IMR-90 (cell line): ENCODE data around the gene IGF2R. TPM values are rescaled to one million over a fixed set of nuclear protein-coding genes. Genes with fewer than 3 reads are reported as not detected.

Experiments used
- ATAC-seq: fragments of 200-7000 bp; cut with Tn5 transposase; 2 replicates; pipeline ENCODE4 v1.9.1; 2020; ENCODE audit warnings: low read depth, mild to moderate bottlenecking, moderate library complexity
- BruUV-seq: library from RNA; stranded (reverse); fragments of 400-500 nt; replicated peaks from 2 replicates; lab custom pipeline; 2021; lab: Mats Ljungman, UMichigan
- CTCF ChIA-PET: fragments of 300-600 bp; formaldehyde crosslinking; extraction: SDS; loops from one replicate; lab custom pipeline; 2021; ENCODE audit warnings: antibody characterized with exemption; lab: Yijun Ruan, JAX
- POLR2A ChIA-PET: fragments of 300-600 bp; sonication (Branson Sonifier 250); formaldehyde crosslinking; loops from one replicate; lab custom pipeline; 2022; ENCODE audit warnings: antibody characterized with exemption; ENCODE audit not compliant: unreplicated experiment; lab: Charles Lee
- DNase-seq: peaks from one replicate; pipeline ENCODE4 v3.0.0; 2013
- H2AFZ ChIP-seq: replicated peaks from 2 replicates; pipeline ENCODE3; 2013; ENCODE audit warnings: low read length, mild to moderate bottlenecking; ENCODE audit not compliant: poor library complexity
- H2AK5ac ChIP-seq: 2 replicates; pipeline ENCODE4 v1.6.1; 2013; ENCODE audit warnings: low read depth, low read length, inconsistent platforms
- H2AK9ac ChIP-seq: replicated peaks from 2 replicates; pipeline ENCODE3; 2013; ENCODE audit warnings: mild to moderate bottlenecking, low read depth, low read length, moderate library complexity; ENCODE audit not compliant: poor library complexity
- H2BK120ac ChIP-seq: 2 replicates; pipeline ENCODE4 v1.6.1; 2013; ENCODE audit warnings: low read depth, low read length, inconsistent platforms
- H2BK15ac ChIP-seq: 3 replicates; pipeline ENCODE4 v1.6.1; 2013; ENCODE audit warnings: low read depth, low read length, inconsistent platforms
- H2BK20ac ChIP-seq: 2 replicates; pipeline ENCODE4 v1.6.1; 2013; ENCODE audit warnings: low read depth, mild to moderate bottlenecking, inconsistent platforms, low read length, moderate library complexity
- H2BK5ac ChIP-seq: 2 replicates; pipeline ENCODE4 v1.6.1; 2013; ENCODE audit warnings: mild to moderate bottlenecking, low read depth, low read length, inconsistent platforms; ENCODE audit not compliant: poor library complexity, severe bottlenecking
- H3K14ac ChIP-seq: replicated peaks from 2 replicates; pipeline ENCODE4 v1.6.1; 2013; ENCODE audit warnings: low read depth, low read length, inconsistent platforms
- H3K18ac ChIP-seq: 2 replicates; pipeline ENCODE4 v1.6.1; 2013; ENCODE audit warnings: low read depth, low read length, control low read depth
- H3K23ac ChIP-seq: 2 replicates; pipeline ENCODE4 v1.6.1; 2013; ENCODE audit warnings: low read depth, low read length, inconsistent platforms
- H3K27ac ChIP-seq: 2 replicates; pipeline ENCODE4 v1.5.1; 2013; ENCODE audit warnings: mild to moderate bottlenecking, control low read depth, low read length; ENCODE audit not compliant: insufficient read depth
- H3K27me3 ChIP-seq: 2 replicates; pipeline ENCODE4 v1.6.1; 2013; ENCODE audit warnings: low read length; ENCODE audit not compliant: control insufficient read depth, insufficient read depth
- H3K36me3 ChIP-seq: 2 replicates; pipeline ENCODE4 v1.6.1; 2013; ENCODE audit warnings: low read length, mixed read lengths; ENCODE audit not compliant: control insufficient read depth, insufficient read depth
- H3K4ac ChIP-seq: 2 replicates; pipeline ENCODE4 v1.6.1; 2013; ENCODE audit warnings: low read depth, low read length, inconsistent platforms
- H3K4me1 ChIP-seq: 2 replicates; pipeline ENCODE4 v1.6.1; 2013; ENCODE audit warnings: low read length, mixed read lengths; ENCODE audit not compliant: control insufficient read depth, insufficient read depth
- H3K4me2 ChIP-seq: 2 replicates; pipeline ENCODE4 v1.6.1; 2013; ENCODE audit warnings: low read depth, mild to moderate bottlenecking, control low read depth, low read length, moderate library complexity
- H3K4me3 ChIP-seq: 2 replicates; pipeline ENCODE4 v1.5.1; 2013; ENCODE audit warnings: low read depth, mild to moderate bottlenecking, control low read depth, low read length, moderate library complexity; ENCODE audit not compliant: insufficient read depth
- H3K56ac ChIP-seq: 2 replicates; pipeline ENCODE4 v1.6.1; 2013; ENCODE audit warnings: low read length, inconsistent platforms; ENCODE audit not compliant: insufficient read depth; ENCODE audit errors: extremely low read depth
- H3K79me1 ChIP-seq, 2 experiments: 2 replicates each; pipeline ENCODE4 v1.6.1; 2013; ENCODE audit warnings: low read length in 2 of 2, inconsistent platforms in 1 of 2, low read depth in 1 of 2
- H3K9ac ChIP-seq: 2 replicates; pipeline ENCODE4 v1.6.1; 2013; ENCODE audit warnings: low read depth, low read length, control low read depth
- H3K9me1 ChIP-seq: 2 replicates; pipeline ENCODE4 v1.6.1; 2013; ENCODE audit warnings: low read length, inconsistent platforms; ENCODE audit not compliant: insufficient read depth
- H3K9me3 ChIP-seq: 2 replicates; pipeline ENCODE4 v1.6.1; 2013; ENCODE audit warnings: low read length; ENCODE audit not compliant: control insufficient read depth, insufficient read depth
- H4K20me1 ChIP-seq: 2 replicates; pipeline ENCODE4 v1.6.1; 2013; ENCODE audit warnings: low read length, inconsistent platforms; ENCODE audit not compliant: insufficient read depth
- H4K5ac ChIP-seq: 2 replicates; pipeline ENCODE4 v1.6.1; 2013; ENCODE audit warnings: mild to moderate bottlenecking, low read depth, low read length, control low read depth
- H4K8ac ChIP-seq, 2 experiments: 2 replicates each; pipeline ENCODE4 v1.6.1; 2013; ENCODE audit warnings: low read depth in 2 of 2, low read length in 2 of 2, control low read depth in 1 of 2, inconsistent platforms in 1 of 2
- H4K91ac ChIP-seq: 2 replicates; pipeline ENCODE4 v1.6.1; 2013; ENCODE audit warnings: low read depth, low read length, inconsistent platforms; ENCODE audit not compliant: insufficient read depth
- BHLHE40 ChIP-seq: fragments of 150-350 bp; IDR thresholded peaks from 2 replicates; pipeline ENCODE4 v1.6.1; 2016; ENCODE audit warnings: mild to moderate bottlenecking, low read depth, low read length
- CEBPB ChIP-seq: IDR thresholded peaks from 2 replicates; pipeline ENCODE4 v1.6.1; 2012; ENCODE audit warnings: low read depth, low read length, improper control_type of control experiment
- CHD1 ChIP-seq: IDR thresholded peaks from 2 replicates; pipeline ENCODE4 v1.6.1; 2012; ENCODE audit warnings: low read depth, low read length, improper control_type of control experiment
- MAFK ChIP-seq: IDR thresholded peaks from 2 replicates; pipeline ENCODE4 v1.6.1; 2012; ENCODE audit warnings: low read depth, low read length, improper control_type of control experiment
- MAZ ChIP-seq: IDR thresholded peaks from 2 replicates; pipeline ENCODE4 v1.6.1; 2012; ENCODE audit warnings: low read depth, mild to moderate bottlenecking, low read length, improper control_type of control experiment, moderate library complexity, borderline replicate concordance
- MXI1 ChIP-seq: IDR thresholded peaks from 2 replicates; pipeline ENCODE4 v1.6.1; 2012; ENCODE audit warnings: low read depth, mild to moderate bottlenecking, low read length, moderate library complexity, borderline replicate concordance
- NFE2L2 ChIP-seq: fragments of 150-350 bp; IDR thresholded peaks from 2 replicates; pipeline ENCODE4 v1.6.1; 2016; ENCODE audit warnings: low read depth, mild to moderate bottlenecking, low read length
- POLR2A ChIP-seq: IDR thresholded peaks from 2 replicates; pipeline ENCODE4 v1.6.1; 2012; ENCODE audit warnings: mild to moderate bottlenecking, low read depth, low read length
- RAD21 ChIP-seq: IDR thresholded peaks from 2 replicates; pipeline ENCODE4 v1.6.1; 2012; ENCODE audit warnings: low read length, improper control_type of control experiment
- RCOR1 ChIP-seq: IDR thresholded peaks from 2 replicates; pipeline ENCODE4 v1.6.1; 2012; ENCODE audit warnings: mild to moderate bottlenecking, low read length, improper control_type of control experiment; ENCODE audit not compliant: insufficient replicate concordance
- RFX5 ChIP-seq: IDR thresholded peaks from 2 replicates; pipeline ENCODE4 v1.8.0; 2012; ENCODE audit warnings: low read depth, mild to moderate bottlenecking, low read length, moderate library complexity
- SMC3 ChIP-seq: fragments of 150-350 bp; IDR thresholded peaks from 2 replicates; pipeline ENCODE4 v1.6.1; 2016; ENCODE audit warnings: low read depth, mild to moderate bottlenecking, antibody characterized with exemption, low read length, moderate library complexity
- WGBS, 2 experiments: methylation state at CpG; one replicate each; pipeline versions ENCODE4 v1.1.5 to v1.1.7; 2013; ENCODE audit warnings: missing lambda C conversion rate in 2 of 2; ENCODE audit not compliant: insufficient read length in 1 of 2; ENCODE audit errors: extremely low coverage in 2 of 2; 5-methylcytosine and 5-hydroxymethylcytosine counted together
- dilution Hi-C: fragments of 300-500 bp; cut with HindIII; formaldehyde crosslinking; loops from one replicate; pipeline ENCODE4 v1.14.3; 2018; ENCODE audit warnings: low sequenced_read_pairs; ENCODE audit not compliant: unreplicated experiment
- in situ Hi-C: fragments of 300-500 bp; cut with MboI; formaldehyde crosslinking; loops from 3 replicates; pipeline ENCODE4 v1.14.3; 2019; ENCODE audit warnings: low sequenced_read_pairs, inconsistent platforms, mixed read lengths
- intact Hi-C: fragments of 100-400 bp; cut with micrococcal nuclease; formaldehyde crosslinking; loops from 2 replicates; pipeline ENCODE4 v1.10.0; 2022
- polyA plus RNA-seq, 3 experiments: library from polyadenylated mRNA; depleted of rRNA; stranded (reverse); fragments of >200 nt; gene quantifications; 2 replicates each; pipeline ENCODE4 v1.2.3, GENCODE V29; 2012; ENCODE audit warnings: low replicate concordance in 1 of 3
- total RNA-seq: library from RNA; depleted of rRNA; stranded (reverse); fragments of >200 nt; gene quantifications from 2 replicates; pipeline ENCODE4 v1.2.3, GENCODE V29; 2012
- TF ChIP-seq, protein P1 (sequence below): fragments of 150-350 bp; IDR thresholded peaks from 2 replicates; pipeline ENCODE4 v1.6.1; 2017; ENCODE audit warnings: mild to moderate bottlenecking, antibody characterized with exemption, low read length, low read depth
- TF ChIP-seq, protein P2 (sequence below): fragments of 150-350 bp; IDR thresholded peaks from 2 replicates; pipeline ENCODE4 v1.6.1; 2016; ENCODE audit warnings: low read depth, mild to moderate bottlenecking, low read length, moderate library complexity, borderline replicate concordance
- TF ChIP-seq, protein P3 (sequence below): conservative IDR thresholded peaks from 2 replicates; pipeline ENCODE4 v1.5.1; 2012; ENCODE audit warnings: mild to moderate bottlenecking, low read depth, low read length, improper control_type of control experiment

IGF2R gene
- total and polyA plus RNA-seq, 2 of the 4 experiments (the other 2 are of a cell fraction) = 33.2 to 41.4 TPM

DNA sequence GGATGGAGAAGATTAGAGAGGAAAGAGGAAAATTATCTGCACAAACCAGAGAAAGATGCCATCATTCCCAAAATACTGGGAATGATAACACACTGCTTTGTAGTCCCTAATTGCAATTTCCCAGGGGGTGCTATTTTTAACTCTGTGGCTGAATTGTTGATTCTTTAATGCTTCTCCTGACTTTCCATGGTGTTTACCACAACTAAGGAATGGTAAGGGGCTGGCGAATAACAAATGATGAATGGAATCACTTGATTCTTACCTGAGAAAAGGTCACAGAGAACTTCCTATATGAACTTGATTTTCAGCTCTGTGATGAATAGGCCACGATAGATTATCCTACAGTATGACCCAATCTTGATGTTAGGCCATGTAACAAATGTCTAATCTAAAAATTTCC is 22.0 kb upstream of the IGF2R start:
- no peaks in the 10 kb centered on the region for H3K36me3 ChIP-seq
- no peak overlapping the region for H3K14ac ChIP-seq
- H3K9me1 ChIP-seq = no peaks in the 10 kb centered on the region
- ChIA-PET POLR2A (no interaction called here), CTCF (no interaction called here)
- H3K27me3 ChIP-seq = peaks cover 5% of the 10 kb centered on the region
- no peak overlapping the region for H3K56ac ChIP-seq
- dilution Hi-C loops = no loop called here
- H2BK5ac ChIP-seq = no peak overlapping the region
- WGBS, 2 experiments = no CpG with 5 or more reads among the region's 2 CpGs
- no peak overlapping the region for H4K91ac ChIP-seq
- H2AK9ac ChIP-seq = no peak overlapping the region
- H3K4me2 ChIP-seq = no peak overlapping the region
- H3K9ac ChIP-seq = no peak overlapping the region
- H4K8ac ChIP-seq = no peak overlapping the region
- no peak overlapping the region for H2BK120ac ChIP-seq
- H4K5ac ChIP-seq = no peak overlapping the region
- no TSS peak for BruUV-seq
- H3K9me3 ChIP-seq = peaks cover 14% of the 10 kb centered on the region
- TF ChIP-seq, protein P1, sequence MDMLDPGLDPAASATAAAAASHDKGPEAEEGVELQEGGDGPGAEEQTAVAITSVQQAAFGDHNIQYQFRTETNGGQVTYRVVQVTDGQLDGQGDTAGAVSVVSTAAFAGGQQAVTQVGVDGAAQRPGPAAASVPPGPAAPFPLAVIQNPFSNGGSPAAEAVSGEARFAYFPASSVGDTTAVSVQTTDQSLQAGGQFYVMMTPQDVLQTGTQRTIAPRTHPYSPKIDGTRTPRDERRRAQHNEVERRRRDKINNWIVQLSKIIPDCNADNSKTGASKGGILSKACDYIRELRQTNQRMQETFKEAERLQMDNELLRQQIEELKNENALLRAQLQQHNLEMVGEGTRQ = no peak
- TF ChIP-seq CEBPB (no peak), RFX5 (no peak), RCOR1 (no peak), NFE2L2 (no peak), MAZ (no peak), POLR2A (no peak), MXI1 (no peak), MAFK (no peak), BHLHE40 (no peak), SMC3 (no peak), RAD21 (no peak), CHD1 (no peak)
- TF ChIP-seq, protein P2, sequence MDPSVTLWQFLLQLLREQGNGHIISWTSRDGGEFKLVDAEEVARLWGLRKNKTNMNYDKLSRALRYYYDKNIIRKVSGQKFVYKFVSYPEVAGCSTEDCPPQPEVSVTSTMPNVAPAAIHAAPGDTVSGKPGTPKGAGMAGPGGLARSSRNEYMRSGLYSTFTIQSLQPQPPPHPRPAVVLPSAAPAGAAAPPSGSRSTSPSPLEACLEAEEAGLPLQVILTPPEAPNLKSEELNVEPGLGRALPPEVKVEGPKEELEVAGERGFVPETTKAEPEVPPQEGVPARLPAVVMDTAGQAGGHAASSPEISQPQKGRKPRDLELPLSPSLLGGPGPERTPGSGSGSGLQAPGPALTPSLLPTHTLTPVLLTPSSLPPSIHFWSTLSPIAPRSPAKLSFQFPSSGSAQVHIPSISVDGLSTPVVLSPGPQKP = no peak
- TF ChIP-seq, protein P3, sequence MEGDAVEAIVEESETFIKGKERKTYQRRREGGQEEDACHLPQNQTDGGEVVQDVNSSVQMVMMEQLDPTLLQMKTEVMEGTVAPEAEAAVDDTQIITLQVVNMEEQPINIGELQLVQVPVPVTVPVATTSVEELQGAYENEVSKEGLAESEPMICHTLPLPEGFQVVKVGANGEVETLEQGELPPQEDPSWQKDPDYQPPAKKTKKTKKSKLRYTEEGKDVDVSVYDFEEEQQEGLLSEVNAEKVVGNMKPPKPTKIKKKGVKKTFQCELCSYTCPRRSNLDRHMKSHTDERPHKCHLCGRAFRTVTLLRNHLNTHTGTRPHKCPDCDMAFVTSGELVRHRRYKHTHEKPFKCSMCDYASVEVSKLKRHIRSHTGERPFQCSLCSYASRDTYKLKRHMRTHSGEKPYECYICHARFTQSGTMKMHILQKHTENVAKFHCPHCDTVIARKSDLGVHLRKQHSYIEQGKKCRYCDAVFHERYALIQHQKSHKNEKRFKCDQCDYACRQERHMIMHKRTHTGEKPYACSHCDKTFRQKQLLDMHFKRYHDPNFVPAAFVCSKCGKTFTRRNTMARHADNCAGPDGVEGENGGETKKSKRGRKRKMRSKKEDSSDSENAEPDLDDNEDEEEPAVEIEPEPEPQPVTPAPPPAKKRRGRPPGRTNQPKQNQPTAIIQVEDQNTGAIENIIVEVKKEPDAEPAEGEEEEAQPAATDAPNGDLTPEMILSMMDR = no peak
- H2AK5ac ChIP-seq = no peak overlapping the region
- no peaks in the 10 kb centered on the region for H4K20me1 ChIP-seq
- no peak overlapping the region for H2AFZ ChIP-seq
- H3K4ac ChIP-seq = no peak overlapping the region
- H3K4me3 ChIP-seq = no peak overlapping the region
- intact Hi-C loops = no loop called here
- no peaks in the 10 kb centered on the region for H3K79me1 ChIP-seq
- in situ Hi-C loops = no loop called here
- DNase-seq = no peak
- H3K27ac ChIP-seq = no peak overlapping the region
- no peak overlapping the region for H2BK20ac ChIP-seq
- H3K18ac ChIP-seq = no peak overlapping the region
- peaks cover 2% of the 10 kb centered on the region; the same call in 1 of the 2 replicates for H3K4me1 ChIP-seq
- no peak for ATAC-seq
- H3K23ac ChIP-seq = no peak overlapping the region
- H2BK15ac ChIP-seq = no peak overlapping the region
